Measurements from ENCODE around the gene C1orf56.
"Not testable (repeated sequence)": the region's sequence is repeated elsewhere in the genome, so short reads cannot be mapped to it uniquely, and the experiment has no call there.

C1orf56 gene

GRCh38 chr1:151070474-151071276, 23.1 kb downstream of the C1orf56 start, which contains the start of gene GABPB2:
Gene GABPB2, plus strand, starts transcription at chr1:151070761. Its CDS starts 17,429 bp downstream, at chr1:151088190.
- peak within 1 kb of the TSS; percentile 91 for H3K4me3 ChIP-seq
- peak within 1 kb of the TSS; percentile 94 to 99 for H3K27ac ChIP-seq
- peak; percentile 96 for DNase-seq (ENCODE audit: low spot score)
- peak; percentile 90 for TF ChIP-seq CTCF (IDR thresholded peaks at IDR 0.05)

- Histone ChIP-seq H3K4me3 (peak overlapping the region; percentile 91), H3K27ac (peak overlapping the region in 1 of 2 donors; percentile 99)
- TF ChIP-seq CTCF (IDR thresholded peaks at IDR 0.05) = no peak
- DNase-seq (ENCODE audit: low spot score) = no peak
These were observed 24.7 kb downstream of the C1orf56 start for GRCh38 chr1:151072224-151072623.

DNA sequence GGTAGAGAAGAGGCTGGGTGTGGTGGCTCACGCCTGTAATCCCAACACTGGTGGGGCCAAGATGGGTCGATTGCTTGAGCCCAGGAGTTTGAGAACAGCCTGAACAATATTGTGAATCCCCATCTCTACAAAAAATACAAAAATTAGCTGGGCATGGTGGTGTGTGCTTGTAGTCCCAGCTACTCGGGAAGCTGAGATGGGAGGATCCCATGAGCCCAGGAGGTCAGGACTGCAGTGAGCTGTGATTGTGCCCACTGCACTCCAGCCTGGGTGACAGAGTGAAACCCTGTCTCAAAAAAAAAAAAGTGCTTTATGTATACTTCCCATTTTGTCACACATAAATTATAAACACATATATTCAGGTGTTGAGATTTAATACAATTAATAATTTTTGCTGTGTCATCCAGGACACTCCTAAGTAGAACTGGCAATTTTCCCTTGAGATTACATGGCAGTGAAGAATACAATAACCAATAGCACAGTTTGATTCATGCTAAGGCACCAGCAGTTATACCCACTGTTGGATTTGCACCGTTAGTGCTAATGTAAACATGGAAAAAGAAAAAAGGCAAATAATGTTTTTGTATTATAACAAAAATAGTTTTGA, 38.5 kb downstream of the C1orf56 start:
- Histone ChIP-seq H3K27ac (no peak overlapping the region), H3K4me3 (no peak overlapping the region)
- TF ChIP-seq CTCF (IDR thresholded peaks at IDR 0.05) = no peak
- no peak for DNase-seq (ENCODE audit: low spot score)

DNA sequence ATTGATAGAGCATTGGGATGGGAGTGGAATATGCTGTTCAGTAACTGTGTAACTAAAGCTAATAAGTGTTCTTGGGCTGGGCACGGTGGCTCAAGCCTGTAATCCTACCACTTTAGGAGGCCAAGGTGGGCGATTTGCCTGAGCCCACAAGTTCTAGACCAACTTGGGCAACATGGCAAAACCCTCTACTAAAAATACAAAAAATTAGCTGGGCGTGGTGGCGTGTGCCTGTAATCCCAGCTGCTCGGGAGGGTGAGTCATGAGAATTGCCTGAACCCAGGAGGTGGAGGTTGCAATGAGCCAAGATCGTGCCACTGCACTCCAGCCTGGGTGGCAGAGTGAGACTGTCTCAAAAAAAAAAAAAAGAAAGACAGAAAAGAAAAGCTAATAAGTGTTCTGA, 49.9 kb downstream of the C1orf56 start:
- DNase-seq (ENCODE audit: low spot score); H3K4me3 ChIP-seq; H3K27ac ChIP-seq: not testable (repeated sequence)

- DNase-seq (ENCODE audit: low spot score) = no peak
These were observed 50.6 kb downstream of the C1orf56 start for GRCh38 chr1:151098126-151098525.

More at GRCh38 chr1:151098126-151098525, 50.6 kb downstream of the C1orf56 start:
- Histone ChIP-seq H3K4me3 (no peak overlapping the region), H3K27ac (no peak overlapping the region)
- no peak for TF ChIP-seq CTCF (IDR thresholded peaks at IDR 0.05)
